K562 (cell line): ENCODE data around the gene GNAT1. TPM values are rescaled to one million over a fixed set of nuclear protein-coding genes. Genes with fewer than 3 reads are reported as not detected.

Source experiments
- ATF1 ChIP-seq, 2 experiments: fragments of 450-650 bp in 1 of 2; IDR thresholded peaks; 2 replicates each; pipeline ENCODE4 v1.6.1; 2016; ENCODE audit warnings: missing compliant biosample characterization in 1 of 2, missing genetic modification characterization in 1 of 2
- BACH1 ChIP-seq: fragments of 200-800 bp; sonication (Bioruptor generic); IDR thresholded peaks from 2 replicates; pipeline ENCODE4 v1.6.1; 2016; ENCODE audit warnings: missing genetic modification characterization, missing compliant biosample characterization
- BHLHE40 ChIP-seq: IDR thresholded peaks from 2 replicates; pipeline ENCODE4 v1.6.1; 2011; ENCODE audit warnings: low read length, improper control_type of control experiment
- HDAC3 ChIP-seq: fragments of 450-650 bp; IDR thresholded peaks from 2 replicates; pipeline ENCODE4 v1.6.1; 2018; ENCODE audit warnings: borderline replicate concordance, mild to moderate bottlenecking, moderate library complexity; ENCODE audit not compliant: partially characterized antibody
- HMGN3 ChIP-seq: IDR thresholded peaks from 2 replicates; pipeline ENCODE4 v1.6.1; 2011; ENCODE audit warnings: borderline replicate concordance, low read depth, mild to moderate bottlenecking, mixed read lengths, low read length; ENCODE audit not compliant: insufficient read length; ENCODE audit errors: extremely low read depth
- HNRNPUL1 ChIP-seq: fragments of 200-400 bp; formaldehyde crosslinking; IDR thresholded peaks from 2 replicates; pipeline ENCODE4 v1.6.1; 2017; ENCODE audit warnings: low read length
- MECOM ChIP-seq: fragments of 250-450 bp; sonication (Bioruptor Pico); IDR thresholded peaks from 2 replicates; pipeline ENCODE4 v1.8.0; 2022; ENCODE audit warnings: inconsistent platforms
- MXI1 ChIP-seq: IDR thresholded peaks from 2 replicates; pipeline ENCODE4 v1.6.1; 2011; ENCODE audit warnings: low read depth, mild to moderate bottlenecking, improper control_type of control experiment, low read length
- NFIX ChIP-seq: fragments of 250-450 bp; sonication (Bioruptor Pico); IDR thresholded peaks from 2 replicates; pipeline ENCODE4 v1.4.0; 2020; ENCODE audit warnings: low read depth, mild to moderate bottlenecking, moderate library complexity
- NR4A1 ChIP-seq, 2 experiments: fragments of 250-450 bp in 1 of 2; fragments of 450-650 bp in 1 of 2; sonication (Bioruptor Pico) in 1 of 2; IDR thresholded peaks; 2 replicates each; pipeline versions ENCODE4 v1.4.0 to v1.6.1; 2016 to 2020; ENCODE audit warnings: mild to moderate bottlenecking in 2 of 2, missing compliant biosample characterization in 1 of 2, missing genetic modification characterization in 1 of 2, moderate library complexity in 1 of 2
- POLR2AphosphoS2 ChIP-seq: IDR thresholded peaks from 2 replicates; pipeline ENCODE4 v1.6.1; 2012; ENCODE audit warnings: low read length, improper control_type of control experiment
- RBFOX2 ChIP-seq: fragments of 200-400 bp; formaldehyde crosslinking; IDR thresholded peaks from 2 replicates; pipeline ENCODE4 v1.6.1; 2017; ENCODE audit warnings: low read depth, mild to moderate bottlenecking, low read length, moderate library complexity
- RCOR1 ChIP-seq, 2 experiments: IDR thresholded peaks; 2 replicates each; pipeline ENCODE4 v1.6.1; 2012; ENCODE audit warnings: low read depth in 2 of 2, low read length in 2 of 2, borderline replicate concordance in 1 of 2, improper control_type of control experiment in 1 of 2
- SMARCE1 ChIP-seq: fragments of 450-650 bp; IDR thresholded peaks from 2 replicates; pipeline ENCODE4 v1.7.1; 2016; ENCODE audit warnings: mild to moderate bottlenecking
- SNRNP70 ChIP-seq: fragments of 200-400 bp; formaldehyde crosslinking; optimal IDR thresholded peaks from 2 replicates; pipeline ENCODE3; 2017; ENCODE audit warnings: low read depth, low read length
- SP2 ChIP-seq: IDR thresholded peaks from 2 replicates; pipeline ENCODE4 v1.6.1; 2011; ENCODE audit warnings: mild to moderate bottlenecking, low read depth, low read length, moderate library complexity; ENCODE audit not compliant: poor library complexity, severe bottlenecking; ENCODE audit errors: extremely low read depth
- TAF1 ChIP-seq: IDR thresholded peaks from 2 replicates; pipeline ENCODE4 v1.6.1; 2011; ENCODE audit warnings: mild to moderate bottlenecking, low read length, moderate library complexity; ENCODE audit not compliant: insufficient read depth, control insufficient read depth, severe bottlenecking; ENCODE audit errors: extremely low read depth
- TRIM24 ChIP-seq, 2 experiments: fragments of 450-650 bp; IDR thresholded peaks; 2 replicates each; pipeline ENCODE4 v1.6.1; 2016
- ZFP36 ChIP-seq: fragments of 150-350 bp; IDR thresholded peaks from 2 replicates; pipeline ENCODE4 v1.6.1; 2018; ENCODE audit warnings: low read length, low read depth; ENCODE audit not compliant: partially characterized antibody
- ZNF124 ChIP-seq: sonication (generic); formaldehyde crosslinking; IDR thresholded peaks from 2 replicates; pipeline ENCODE4 v1.8.1; 2022; ENCODE audit warnings: missing genetic modification reagents
- ZNF431 ChIP-seq: sonication (generic); formaldehyde crosslinking; IDR thresholded peaks from 2 replicates; pipeline ENCODE4 v1.8.0; 2022; ENCODE audit warnings: mild to moderate bottlenecking, missing genetic modification reagents
- ZNF592 ChIP-seq: fragments of 450-650 bp; IDR thresholded peaks from 2 replicates; pipeline ENCODE4 v1.6.1; 2017; ENCODE audit warnings: antibody characterized with exemption, mild to moderate bottlenecking
- polyA plus RNA-seq, 8 experiments: library from polyadenylated mRNA; depleted of rRNA in 4 of 8; stranded (reverse) in 5 of 8; unstranded in 3 of 8; fragments of >200 nt; fragmentation: Nextera tagmentation in 2 of 8; fragmentation: Illumina TruSeq in 1 of 8; extraction: Ambion mirVana in 2 of 8; extraction: Trizol in 1 of 8; gene quantifications; 2 replicates each; pipeline versions ENCODE4 v1.2.1 to v1.2.3, GENCODE V29; 2011 to 2014; ENCODE audit warnings: inconsistent platforms in 1 of 8, missing spikeins in 1 of 8
- total RNA-seq, 7 experiments: library from RNA; depleted of rRNA in 6 of 7; stranded (reverse); fragments of >200 nt in 6 of 7; fragmentation: Illumina TruSeq in 2 of 7; extraction: Trizol in 2 of 7; gene quantifications; 2 replicates each; pipeline versions ENCODE4 v1.2.1 to v1.2.3, GENCODE V29; 2011 to 2021; ENCODE audit warnings: low replicate concordance in 1 of 7
- TF ChIP-seq, protein P1 (sequence below): sonication (generic); formaldehyde crosslinking; IDR thresholded peaks from 2 replicates; pipeline ENCODE4 v1.9.0; 2022; ENCODE audit warnings: mild to moderate bottlenecking, missing genetic modification reagents

The GNAT1 gene
- total and polyA plus RNA-seq, 9 of the 15 experiments (the other 6 are each of a cell fraction or from before 2014, with no cell fraction given), result not detected

GRCh38 chr3:50245831-50246516 lies 54.6 kb downstream of the GNAT1 start (continued):
- TF ChIP-seq MECOM (CRISPR knock-in tag) (no peak), TAF1 (no peak), NR4A1 (CRISPR knock-in tag; IDR thresholded peaks at IDR 0.05) (no peak), NR4A1 (tag; IDR thresholded peaks at IDR 0.05) (no peak), HNRNPUL1 (no peak), RCOR1 (IDR thresholded peaks at IDR 0.05; ENCODE audit: borderline replicate concordance in 1 of 2, low read depth in 2 of 2, low read length in 2 of 2) (peak in 1 of 2 experiments; percentile 24; a peak in 1 of 4 replicates), SP2 (no peak), ZFP36 (no peak), ZNF124 (CRISPR knock-in tag) (no peak), BHLHE40 (peak; percentile 85), ZNF592 (peak; percentile 46; the same call in 1 of the 2 replicates), MXI1 (no peak), RBFOX2 (peak; percentile 72), BACH1 (tag) (no peak), SMARCE1 (0 out of 2 replicates have a peak, but pooled peaks have one; percentile 15), ATF1 (CRISPR knock-in tag; IDR thresholded peaks at IDR 0.05) (no peak), ATF1 (tag; IDR thresholded peaks at IDR 0.05) (no peak), POLR2AphosphoS2 (no peak), SNRNP70 (no peak), HDAC3 (no peak), HMGN3 (peak; percentile 49), TRIM24 (IDR thresholded peaks at IDR 0.05) (no peak; a peak in 1 of 4 replicates), ZNF431 (CRISPR knock-in tag) (0 out of 2 replicates have a peak, but pooled peaks have one; percentile 38), NFIX (CRISPR knock-in tag) (no peak)
- TF ChIP-seq, protein P1, sequence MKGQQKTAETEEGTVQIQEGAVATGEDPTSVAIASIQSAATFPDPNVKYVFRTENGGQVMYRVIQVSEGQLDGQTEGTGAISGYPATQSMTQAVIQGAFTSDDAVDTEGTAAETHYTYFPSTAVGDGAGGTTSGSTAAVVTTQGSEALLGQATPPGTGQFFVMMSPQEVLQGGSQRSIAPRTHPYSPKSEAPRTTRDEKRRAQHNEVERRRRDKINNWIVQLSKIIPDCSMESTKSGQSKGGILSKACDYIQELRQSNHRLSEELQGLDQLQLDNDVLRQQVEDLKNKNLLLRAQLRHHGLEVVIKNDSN (CRISPR knock-in tag), result no peak
